OCI-LY7 (cell line): ENCODE results near the gene ZSCAN26.

Experiments used
- CTCF ChIP-seq: fragments of 200-600 bp; sonication (generic); conservative IDR thresholded peaks from 2 replicates; pipeline ENCODE4 v1.5.1; 2014; ENCODE audit warnings: mild to moderate bottlenecking, antibody characterized with exemption, low read length, moderate library complexity, mixed read lengths
- EZH2phosphoT487 ChIP-seq: fragments of 200-600 bp; sonication (generic); IDR thresholded peaks from 2 replicates; pipeline ENCODE4 v1.6.1; 2018; ENCODE audit warnings: low read depth, borderline replicate concordance, mild to moderate bottlenecking, mixed run types, antibody characterized with exemption, low read length, moderate library complexity, mixed read lengths

DNA sequence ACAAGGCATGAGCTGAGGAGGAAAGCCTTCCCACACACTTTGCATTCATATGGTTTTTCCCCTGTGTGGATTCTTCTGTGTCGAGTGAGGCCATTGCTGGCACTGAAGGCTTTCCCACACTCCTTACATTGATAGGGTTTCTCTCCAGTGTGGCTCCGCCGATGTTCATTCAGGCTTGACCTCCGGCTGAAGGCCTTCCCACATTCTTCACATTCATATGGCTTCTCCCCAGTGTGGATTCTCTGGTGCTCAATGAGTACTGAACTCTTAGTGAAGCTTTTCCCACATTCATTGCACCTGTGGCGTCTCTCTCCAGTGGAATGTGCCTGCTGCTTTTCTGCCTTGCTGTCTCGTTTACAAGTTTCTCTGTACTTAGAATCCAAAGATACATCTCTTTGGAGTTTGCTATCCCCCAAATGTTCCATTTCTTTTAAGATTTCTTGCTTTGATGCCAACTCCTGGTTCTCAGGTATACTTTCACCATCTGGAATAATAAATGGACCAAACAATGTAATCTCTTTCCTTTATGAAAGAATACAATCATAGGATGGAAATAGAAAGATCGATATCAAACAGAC is 59.5 kb downstream of the ZSCAN26 start:
- TF ChIP-seq CTCF (no peak), EZH2phosphoT487 (no peak)
